TTC549 (cell line): ENCODE data around the gene FUBP1.
"Not testable (repeated sequence)": the region's sequence is repeated elsewhere in the genome, so short reads cannot be mapped to it uniquely, and the experiment has no call there.

ENCODE experiments used
- FAIRE-seq: peaks from 2 replicates; lab custom pipeline; 2012; peaks lifted over from hg19 to GRCh38; lab: Jason Lieb, UNC

Gene FUBP1, protein sequence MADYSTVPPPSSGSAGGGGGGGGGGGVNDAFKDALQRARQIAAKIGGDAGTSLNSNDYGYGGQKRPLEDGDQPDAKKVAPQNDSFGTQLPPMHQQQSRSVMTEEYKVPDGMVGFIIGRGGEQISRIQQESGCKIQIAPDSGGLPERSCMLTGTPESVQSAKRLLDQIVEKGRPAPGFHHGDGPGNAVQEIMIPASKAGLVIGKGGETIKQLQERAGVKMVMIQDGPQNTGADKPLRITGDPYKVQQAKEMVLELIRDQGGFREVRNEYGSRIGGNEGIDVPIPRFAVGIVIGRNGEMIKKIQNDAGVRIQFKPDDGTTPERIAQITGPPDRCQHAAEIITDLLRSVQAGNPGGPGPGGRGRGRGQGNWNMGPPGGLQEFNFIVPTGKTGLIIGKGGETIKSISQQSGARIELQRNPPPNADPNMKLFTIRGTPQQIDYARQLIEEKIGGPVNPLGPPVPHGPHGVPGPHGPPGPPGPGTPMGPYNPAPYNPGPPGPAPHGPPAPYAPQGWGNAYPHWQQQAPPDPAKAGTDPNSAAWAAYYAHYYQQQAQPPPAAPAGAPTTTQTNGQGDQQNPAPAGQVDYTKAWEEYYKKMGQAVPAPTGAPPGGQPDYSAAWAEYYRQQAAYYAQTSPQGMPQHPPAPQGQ

DNA sequence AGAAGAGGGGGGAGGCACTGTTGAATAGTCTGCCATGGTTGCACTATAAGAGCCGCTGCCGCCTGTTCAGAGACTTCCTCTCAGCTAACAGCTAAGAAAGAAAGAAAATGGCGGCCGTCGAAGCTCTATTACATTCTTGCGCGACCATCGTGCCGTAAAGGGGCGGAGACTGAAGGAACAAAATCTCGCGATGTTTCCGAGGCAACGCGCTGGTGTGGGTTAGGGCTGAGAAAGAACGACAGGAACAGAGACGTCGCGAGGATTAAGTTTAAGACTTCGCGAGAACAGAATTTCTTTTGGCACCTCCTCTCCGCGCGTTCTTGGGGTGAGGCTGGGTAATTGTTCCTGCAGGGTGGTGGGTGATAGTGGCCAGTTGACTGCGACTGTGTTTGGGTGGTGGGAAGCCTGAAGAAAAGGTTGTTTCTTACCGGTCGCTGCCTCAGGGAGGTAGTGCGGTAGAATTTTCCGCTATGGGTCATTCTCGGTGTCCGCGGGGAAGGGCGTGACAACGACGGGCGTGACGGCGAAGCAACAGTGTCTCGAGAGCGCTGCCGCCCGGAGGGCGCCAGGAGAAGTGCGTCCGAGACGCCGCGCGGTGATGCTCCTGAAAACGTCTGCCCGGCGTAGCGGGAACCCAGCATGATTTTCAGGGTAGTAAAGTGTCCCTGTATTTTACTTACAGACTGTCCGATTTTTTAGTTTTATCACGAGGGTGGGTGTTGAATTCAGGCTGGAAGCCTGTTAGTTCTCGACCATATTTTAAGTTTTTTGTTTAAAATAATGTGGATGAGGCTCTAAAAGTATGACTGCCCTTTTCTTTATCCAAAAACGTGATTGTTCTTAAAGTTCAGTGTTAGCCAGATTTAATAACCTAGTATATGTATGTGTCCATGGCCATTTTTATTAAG is at the start of gene FUBP1:
Gene FUBP1 (minus strand): TSS at position 104 of the 908 bp plus-strand sequence. CDS start 68 bp downstream, at position 36.
- peak; percentile 84 for FAIRE-seq

DNA sequence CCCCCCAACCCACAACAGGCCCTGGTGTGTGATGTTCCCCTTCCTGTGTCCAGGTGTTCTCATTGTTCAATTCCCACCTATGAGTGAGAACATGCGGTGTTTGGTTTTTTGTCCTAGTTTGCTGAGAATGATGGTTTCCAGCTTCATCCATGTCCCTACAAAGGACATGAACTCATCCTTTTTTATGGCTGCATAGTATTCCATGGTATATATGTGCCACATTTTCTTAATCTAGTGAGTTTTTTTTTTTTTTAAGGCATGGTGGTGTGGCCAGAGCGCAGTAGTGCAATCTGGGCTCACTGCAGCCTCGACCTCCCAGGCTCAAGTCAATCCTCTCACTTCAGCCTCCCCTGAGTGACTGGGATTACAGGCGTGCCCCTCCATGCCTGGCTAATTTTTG is 42.3 kb upstream of the FUBP1 start:
- FAIRE-seq = not testable (repeated sequence)

DNA sequence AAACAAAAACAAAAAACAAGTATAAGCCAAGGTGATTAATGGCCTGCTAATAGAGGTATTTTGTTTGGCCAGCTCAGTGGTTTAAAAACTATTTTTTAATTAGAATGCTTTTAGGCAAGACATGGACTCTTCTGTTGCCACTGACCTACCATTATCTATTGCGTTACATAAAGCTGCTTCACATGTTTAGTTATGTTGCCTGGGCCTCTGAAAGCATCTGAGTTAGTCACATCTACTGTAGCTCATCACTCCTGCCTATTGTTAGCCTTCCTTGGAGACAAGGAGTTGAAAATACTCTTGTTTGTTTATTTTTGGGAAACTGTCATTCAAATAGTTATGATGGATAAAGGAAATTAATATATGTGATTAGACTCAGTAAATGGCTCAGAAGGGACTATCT is 40.2 kb upstream of the FUBP1 start:
- FAIRE-seq = no peak

DNA sequence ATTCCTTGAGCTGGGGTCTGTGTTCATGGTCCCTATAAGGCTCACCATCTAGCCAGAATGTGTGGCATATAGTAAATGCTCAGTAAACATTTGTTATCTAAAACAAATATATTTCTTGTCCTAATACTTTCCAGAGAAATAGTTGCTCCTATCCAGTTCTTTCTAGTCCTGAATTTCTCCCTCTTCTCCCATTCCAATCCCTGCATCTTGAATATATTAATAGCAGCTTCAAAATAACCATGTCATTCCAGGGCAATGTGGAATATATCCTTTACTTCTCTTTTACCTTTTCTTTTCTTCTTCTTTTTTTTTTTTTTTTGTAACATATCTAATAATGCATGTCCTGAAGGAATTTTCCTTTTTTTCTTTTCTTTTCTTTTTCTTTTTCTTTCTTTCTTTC is 36.3 kb upstream of the FUBP1 start:
- no peak for FAIRE-seq

DNA sequence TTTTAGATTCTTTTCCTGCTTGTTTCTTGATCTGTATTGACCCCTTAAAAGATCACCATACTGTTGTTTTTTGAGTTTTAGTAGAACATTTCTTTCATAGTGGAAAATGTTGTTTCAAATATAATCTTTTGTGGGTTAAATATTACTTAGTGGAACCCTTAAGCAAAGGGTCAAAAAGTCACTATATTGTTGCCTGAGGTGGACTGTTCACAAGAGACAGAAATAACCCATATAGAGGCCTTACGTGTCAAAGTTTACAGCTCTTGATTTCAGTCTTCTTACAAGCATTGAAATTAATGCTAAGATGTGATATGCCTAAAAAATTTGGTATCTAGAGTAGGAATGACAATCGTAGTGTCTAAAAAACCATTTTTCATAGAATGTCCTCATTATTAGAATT is 32.2 kb upstream of the FUBP1 start:
- FAIRE-seq = no peak

DNA sequence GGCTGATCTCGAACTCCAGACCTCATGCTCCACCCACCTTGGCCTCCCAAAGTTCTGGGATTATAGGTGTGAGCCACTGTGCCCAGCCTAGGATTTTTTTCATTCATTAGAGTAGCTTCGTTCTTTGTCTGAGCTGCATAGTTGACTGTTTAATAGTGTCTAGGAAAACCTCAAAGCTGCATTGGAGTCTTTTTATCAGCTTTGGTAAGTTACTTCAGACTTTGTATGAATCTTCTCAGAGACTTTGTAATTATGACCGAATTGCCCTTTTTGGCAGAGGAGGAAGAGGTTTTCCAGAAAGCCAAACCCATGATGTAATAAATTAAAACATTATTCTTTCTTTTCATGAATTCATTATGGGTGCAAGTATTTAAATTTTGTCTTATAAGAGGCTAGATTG is 31.0 kb upstream of the FUBP1 start:
- no peak for FAIRE-seq

DNA sequence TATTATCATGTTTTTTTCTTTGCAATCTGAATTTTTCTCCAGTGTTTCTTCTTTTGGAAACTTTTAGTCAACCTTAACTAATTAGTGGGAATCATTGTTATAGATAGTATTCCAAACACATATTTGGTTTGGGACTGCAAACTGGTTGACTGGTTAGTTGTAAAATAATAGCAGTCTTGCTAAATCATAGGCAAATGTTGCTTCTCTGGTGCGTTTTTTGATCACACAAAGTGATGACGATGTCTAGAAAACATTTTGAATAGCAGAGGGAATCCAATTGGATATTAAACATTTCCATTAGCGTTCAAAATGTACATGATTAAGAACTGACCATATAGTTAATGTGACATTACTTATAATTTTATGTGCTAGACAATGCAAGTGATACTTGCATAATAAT is 30.4 kb upstream of the FUBP1 start:
- FAIRE-seq = no peak

DNA sequence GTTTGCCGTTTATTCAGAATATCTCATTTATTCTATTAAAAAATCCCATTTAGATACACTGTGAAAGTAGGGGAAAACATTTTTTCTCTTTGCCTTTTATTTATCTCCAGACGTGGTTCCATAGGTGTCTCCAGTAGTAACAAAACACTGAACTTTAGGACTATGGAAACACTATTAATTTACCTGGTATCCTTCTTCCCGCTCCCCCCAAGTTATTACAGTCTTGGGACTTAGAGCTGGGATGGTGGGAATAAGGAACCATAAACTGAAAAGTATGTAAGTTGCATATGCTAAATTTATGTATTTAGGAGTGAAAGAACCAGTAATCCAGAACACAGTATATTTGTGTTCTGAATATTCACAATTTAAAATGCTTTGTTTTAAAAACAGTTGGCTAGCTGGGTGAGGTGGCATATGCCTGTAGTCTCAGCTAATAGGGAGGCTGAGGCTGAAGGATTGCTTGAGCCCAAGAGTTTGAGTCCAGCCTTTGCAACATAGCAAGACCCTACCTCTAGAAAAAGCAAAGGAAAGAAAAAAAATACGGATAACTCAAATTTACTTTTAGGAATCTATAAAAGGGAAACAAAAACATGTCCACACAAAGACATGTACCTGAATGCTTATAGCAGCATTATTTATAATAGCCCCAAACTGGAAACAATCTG is 28.9 kb upstream of the FUBP1 start:
- FAIRE-seq = no peak

DNA sequence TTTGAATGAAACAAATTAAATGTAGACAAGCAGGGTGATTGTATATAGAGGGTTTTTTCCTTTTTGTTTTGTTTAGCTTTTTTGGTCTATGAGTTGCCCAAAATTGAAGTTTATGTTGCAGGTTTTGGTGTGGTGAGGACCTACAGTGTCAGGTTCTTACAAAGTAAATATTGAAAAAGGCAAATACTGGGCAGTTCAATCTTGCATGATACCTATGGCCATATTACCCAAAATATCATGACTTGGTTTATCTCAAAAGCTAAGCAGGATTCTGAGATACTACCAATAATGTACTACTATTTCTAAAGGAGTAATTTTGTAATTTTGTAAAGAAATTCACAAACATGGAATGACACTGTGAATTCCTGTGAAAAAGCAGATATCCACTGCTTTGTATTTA is 27.6 kb upstream of the FUBP1 start:
- FAIRE-seq = no peak

DNA sequence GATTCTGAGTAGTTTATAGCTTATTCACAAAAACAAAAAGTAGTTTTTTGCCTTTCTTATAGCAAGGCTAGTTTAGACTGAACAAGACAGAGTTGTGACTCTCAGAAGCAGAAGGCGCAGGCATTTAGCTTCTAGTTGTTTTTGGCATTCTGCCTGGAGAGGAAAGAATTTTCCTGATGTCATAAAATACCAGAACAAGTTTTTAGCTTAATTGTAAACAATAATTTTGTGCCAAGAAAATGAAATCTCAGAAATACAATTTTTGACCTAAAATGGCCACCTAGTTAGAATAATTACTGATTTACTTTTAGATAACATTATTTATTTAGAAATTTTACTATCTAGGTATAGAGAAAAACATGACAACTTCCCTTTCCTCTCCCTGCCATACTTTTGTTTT is 26.9 kb upstream of the FUBP1 start:
- FAIRE-seq = peak; percentile 3

DNA sequence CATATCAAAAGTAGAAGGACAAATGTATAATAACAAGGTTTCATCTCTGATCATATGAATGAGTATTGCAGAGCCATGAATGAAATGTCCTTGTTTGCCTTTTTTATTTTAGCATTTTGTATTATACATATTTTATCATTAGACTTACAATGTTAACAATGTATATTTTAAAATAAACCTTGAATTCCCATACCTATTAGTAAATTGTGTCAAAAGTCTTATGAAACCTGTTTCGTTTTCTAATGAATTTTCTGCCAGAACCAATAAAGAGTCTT is 26.5 kb upstream of the FUBP1 start:
- FAIRE-seq = no peak

DNA sequence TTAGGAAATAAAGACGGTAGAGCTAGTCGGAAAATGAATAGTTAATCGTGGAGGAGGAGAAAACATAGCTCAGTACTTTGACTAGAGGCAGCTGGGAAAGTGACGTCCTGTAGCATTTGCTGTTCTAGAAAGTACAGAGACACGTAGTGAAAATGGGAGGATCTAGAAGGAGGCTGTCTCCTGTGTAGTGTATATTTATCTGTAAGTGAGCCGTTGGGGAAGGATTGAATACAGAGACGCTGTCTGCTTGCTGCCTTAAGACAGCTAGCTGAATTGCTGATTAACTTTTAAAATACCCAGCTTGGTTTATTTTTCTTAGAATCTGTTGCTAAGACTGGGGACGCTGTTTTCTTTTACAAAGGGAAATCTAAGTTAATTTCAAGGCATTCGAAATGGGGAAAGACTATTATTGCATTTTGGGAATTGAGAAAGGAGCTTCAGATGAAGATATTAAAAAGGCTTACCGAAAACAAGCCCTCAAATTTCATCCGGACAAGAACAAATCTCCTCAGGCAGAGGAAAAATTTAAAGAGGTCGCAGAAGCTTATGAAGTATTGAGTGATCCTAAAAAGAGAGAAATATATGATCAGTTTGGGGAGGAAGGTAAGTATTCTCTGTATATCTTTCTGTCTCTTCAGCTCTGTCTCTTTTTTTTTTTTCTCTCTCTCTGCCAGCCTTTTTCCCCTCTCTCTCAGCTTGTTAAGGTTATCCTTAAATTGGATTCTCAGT is 26.0 kb upstream of the FUBP1 start, which contains the start of gene DNAJB4:
Gene DNAJB4 (plus strand): TSS at position 221 of the 729 bp plus-strand sequence. CDS start 172 bp downstream, at position 393.
- FAIRE-seq = peak; percentile 97

DNA sequence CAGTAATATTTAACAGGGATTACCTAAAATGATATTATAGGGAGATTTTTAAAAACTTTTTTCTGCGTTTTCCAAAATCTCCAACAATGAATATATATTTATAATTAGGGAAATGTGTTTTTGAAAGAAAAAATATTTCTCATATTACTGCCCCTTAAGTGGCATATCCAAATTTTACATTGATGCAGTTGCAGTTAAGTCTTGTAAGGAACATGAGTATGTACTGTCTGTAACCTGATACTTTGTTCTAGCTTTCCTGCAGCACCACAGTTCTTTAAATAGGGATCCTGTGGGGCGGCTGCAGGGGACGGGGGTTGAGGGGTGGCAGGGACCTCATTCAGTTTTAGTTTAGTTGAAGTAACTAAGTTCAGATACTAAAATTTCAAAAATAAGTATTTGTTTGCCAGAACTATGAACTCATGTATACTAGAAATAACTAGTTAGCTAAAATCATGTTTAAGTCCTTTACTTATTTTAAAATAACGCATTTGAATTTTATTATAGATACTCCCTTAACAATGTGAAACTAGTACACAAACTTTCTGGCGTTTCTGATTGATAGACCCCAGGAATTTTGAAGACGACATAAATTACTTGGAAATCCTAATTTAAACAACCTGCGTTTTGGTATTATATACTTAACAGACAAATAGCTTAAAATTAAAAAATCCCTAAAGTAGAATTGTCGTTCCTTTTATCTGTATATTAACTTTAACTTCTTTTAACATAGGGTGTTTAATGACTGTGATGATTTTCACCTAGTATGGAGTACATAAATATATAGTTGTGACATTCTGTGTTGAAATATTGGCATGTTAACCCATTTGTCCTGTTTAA is 25.2 kb upstream of the FUBP1 start:
- no peak for FAIRE-seq

DNA sequence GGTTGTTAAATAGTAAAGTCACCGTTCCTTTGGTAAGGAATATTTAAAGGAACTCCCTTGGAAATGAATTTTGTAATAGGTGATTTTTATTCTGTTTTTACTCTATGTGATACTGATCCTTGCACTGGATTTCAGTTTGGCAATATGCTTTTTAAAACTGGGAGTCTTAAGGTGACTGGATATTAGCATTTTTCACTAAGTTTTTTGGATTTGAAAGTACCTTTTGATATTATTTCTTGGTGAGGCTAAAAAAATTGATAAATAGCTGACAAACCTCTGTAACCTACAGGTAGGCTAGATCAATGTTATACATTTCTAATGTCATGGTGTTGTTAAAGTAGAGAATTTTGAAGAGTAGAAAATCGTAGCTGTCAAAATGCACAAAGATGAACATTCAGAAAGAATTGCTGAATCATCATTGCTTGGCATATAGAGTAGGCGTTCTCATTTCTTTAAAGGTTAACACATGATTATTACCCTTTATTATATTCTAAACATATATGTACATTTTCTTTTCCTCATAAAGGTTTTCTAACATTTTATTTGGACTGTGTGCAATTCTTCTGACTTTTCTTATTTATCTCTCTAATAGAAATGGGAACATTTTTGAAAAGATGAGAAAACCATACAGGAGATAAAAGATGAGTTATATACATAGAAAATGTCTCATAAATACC is 24.3 kb upstream of the FUBP1 start:
- peak; percentile 70 for FAIRE-seq

DNA sequence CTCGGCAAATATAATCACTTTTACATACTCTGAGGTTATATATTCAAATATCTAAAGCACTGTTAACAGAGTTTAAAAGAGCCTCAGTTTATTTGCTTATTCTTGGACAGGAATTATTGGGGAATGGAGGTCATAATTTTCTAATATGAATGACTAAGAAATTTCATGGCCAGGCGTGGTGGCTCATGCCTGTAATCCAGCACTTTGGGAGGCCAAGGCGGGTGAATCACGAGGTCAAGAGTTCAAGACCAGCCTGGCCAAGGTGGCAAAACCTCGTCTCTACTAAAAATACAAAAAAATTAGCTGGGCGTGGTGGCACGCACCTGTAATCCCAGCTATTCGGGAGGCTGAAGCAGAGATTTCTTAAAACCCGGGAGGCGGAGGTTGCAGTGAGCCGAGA is 21.7 kb upstream of the FUBP1 start:
- FAIRE-seq = not testable (repeated sequence)

DNA sequence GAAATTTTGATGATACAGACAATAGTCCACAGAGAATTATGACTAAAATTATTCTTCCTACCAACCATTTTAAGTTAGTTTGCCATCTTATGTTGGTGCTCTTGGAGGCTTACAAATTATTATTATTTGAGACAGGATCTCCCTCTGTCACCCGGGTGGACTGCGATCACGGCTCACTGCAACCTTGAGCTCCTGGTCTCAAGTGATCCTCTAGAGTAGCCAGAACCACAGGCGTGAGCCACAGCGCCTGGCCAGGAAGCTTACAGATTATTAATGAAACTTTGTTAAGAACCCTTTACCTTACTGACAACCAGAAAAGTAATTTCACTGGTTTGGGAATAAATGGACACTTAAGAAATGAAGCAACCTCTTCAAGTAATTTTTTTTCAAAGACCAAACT is 17.9 kb upstream of the FUBP1 start:
- no peak for FAIRE-seq

DNA sequence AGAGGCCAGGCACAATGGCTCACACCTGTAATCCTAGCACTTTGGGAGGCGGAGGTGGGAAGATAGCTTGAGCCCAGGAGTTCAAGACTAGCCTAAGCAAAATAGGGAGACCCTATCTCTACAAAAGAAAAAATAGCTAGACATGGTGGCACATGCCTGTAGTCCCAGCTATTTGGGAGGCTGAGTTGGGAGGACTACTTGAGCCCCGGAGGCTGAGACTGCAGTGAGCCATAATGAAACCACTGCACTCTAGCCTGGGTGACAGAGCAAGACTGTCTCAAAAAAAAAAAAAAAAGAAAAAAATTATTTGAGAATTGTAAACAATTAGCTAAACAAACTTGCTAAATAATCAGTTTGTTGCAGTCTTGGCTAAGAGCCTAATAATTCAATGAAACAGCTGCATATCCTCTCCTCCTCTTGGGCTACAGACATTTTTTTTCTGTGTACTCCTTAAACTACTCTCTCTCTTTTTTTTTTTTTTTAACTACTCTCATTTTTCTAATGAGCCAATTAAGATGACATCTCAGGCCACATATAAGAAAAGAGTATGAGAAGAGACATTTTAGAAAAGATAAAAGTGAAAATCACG is 15.3 kb upstream of the FUBP1 start:
- FAIRE-seq = no peak

DNA sequence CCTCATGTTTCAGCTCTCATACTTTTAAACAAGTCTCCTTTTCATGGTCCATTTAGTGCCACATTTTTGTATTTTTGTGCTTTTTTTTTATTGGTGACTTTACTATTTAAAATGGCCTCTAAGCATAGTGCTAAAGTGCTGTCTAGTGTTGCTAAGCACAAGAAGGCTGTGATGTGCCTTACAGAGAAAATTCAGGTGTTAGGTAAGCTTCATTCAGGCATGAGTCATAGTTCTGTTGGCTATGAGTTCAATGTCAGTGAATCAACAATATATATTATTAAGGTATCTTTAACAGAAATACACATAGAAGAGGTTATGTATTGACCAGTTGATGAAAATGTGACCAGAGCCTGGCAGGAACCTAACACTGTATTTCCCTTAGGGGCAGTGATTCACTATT is 12.8 kb upstream of the FUBP1 start:
- FAIRE-seq = no peak

DNA sequence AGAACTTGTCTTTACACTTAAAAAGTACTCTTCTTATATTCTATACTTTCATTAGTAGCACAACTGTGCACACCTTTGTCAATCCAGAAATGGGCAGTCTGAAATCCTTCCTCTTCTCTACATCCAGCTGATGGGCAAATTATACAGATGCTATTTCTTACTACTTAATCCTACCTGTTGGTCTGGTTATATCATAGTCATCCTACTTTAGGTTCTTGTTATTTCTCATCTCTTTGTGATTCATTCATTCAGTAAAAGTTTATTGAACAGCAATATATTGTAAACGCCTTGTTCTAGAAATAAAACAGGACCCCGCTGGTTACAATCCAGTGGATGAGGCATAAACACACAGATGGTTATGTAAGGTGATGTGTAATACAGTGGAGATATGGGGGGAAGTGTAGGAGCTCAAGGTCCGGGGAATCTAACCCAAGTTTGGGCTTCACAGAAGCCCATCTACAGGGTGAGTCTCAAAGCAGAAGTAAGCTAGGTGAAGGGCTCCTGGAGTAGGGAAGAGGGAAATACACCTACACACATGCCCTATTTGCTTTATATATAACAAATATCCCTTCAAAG is 11.8 kb upstream of the FUBP1 start:
- FAIRE-seq = no peak
